NCI-H82 treated with DMSO at 0.1 percent for 48 hours (cell line): ENCODE results near the gene UST.
"Not testable (repeated sequence)": the region's sequence is repeated elsewhere in the genome, so short reads cannot be mapped to it uniquely, and the experiment has no call there.

Experiments
- DNase-seq: peaks from one replicate; lab custom pipeline; 2025; ENCODE audit not compliant: unreplicated experiment; lab: John Stamatoyannopoulos, UW

Gene UST

GRCh38 chr6:149028767-149029405, 282.1 kb downstream of the UST start:
- peak; percentile 89 for DNase-seq

- no peak for DNase-seq
These were observed 284.5 kb downstream of the UST start for GRCh38 chr6:149031201-149031858.

- no peak for DNase-seq
These were observed 285.2 kb downstream of the UST start for GRCh38 chr6:149031859-149032598.

GRCh38 chr6:149032599-149033405, 286.0 kb downstream of the UST start:
- DNase-seq = no peak

GRCh38 chr6:149033454-149033853, 286.6 kb downstream of the UST start:
- DNase-seq = no peak

GRCh38 chr6:149035766-149036165, 288.9 kb downstream of the UST start:
- DNase-seq = no peak

- no peak for DNase-seq
These were observed 290.3 kb downstream of the UST start for GRCh38 chr6:149037051-149037671.

- DNase-seq = not testable (repeated sequence)
These were observed 292.2 kb downstream of the UST start for GRCh38 chr6:149039025-149039424.

GRCh38 chr6:149041953-149042352, 295.1 kb downstream of the UST start:
- DNase-seq = no peak

GRCh38 chr6:149043476-149044130, 296.8 kb downstream of the UST start:
- no peak for DNase-seq

GRCh38 chr6:149044528-149044927, 297.7 kb downstream of the UST start:
- DNase-seq = no peak

GRCh38 chr6:149045404-149045803, 298.6 kb downstream of the UST start:
- DNase-seq = no peak

GRCh38 chr6:149046164-149046821, 299.5 kb downstream of the UST start:
- peak; percentile 27 for DNase-seq

GRCh38 chr6:149046822-149047246, 300.0 kb downstream of the UST start:
- DNase-seq = no peak

- no peak for DNase-seq
These were observed 302.4 kb downstream of the UST start for GRCh38 chr6:149049230-149049629.

GRCh38 chr6:149050160-149050559, 303.3 kb downstream of the UST start:
- DNase-seq = no peak

GRCh38 chr6:149052350-149053106, 305.7 kb downstream of the UST start:
- DNase-seq = no peak

- DNase-seq = peak; percentile 73
These were observed 307.2 kb downstream of the UST start for GRCh38 chr6:149053848-149054558.
